Endothelial cell of umbilical vein (primary cell): ENCODE results near the gene RRAS. TPM values are rescaled to one million over a fixed set of nuclear protein-coding genes. Genes with fewer than 3 reads are reported as not detected.

Source experiments
- BruUV-seq: library from RNA; stranded (reverse); fragments of 400-500 nt; replicated peaks from 2 replicates; lab custom pipeline; 2021; lab: Mats Ljungman, UMichigan
- CTCF ChIA-PET: fragments of 300-600, 350-600 bp; sonication (Branson Sonifier 250); formaldehyde crosslinking; loops from one replicate; lab custom pipeline; 2021; ENCODE audit warnings: antibody characterized with exemption, inconsistent platforms; lab: Charles Lee
- POLR2A ChIA-PET: fragments of 300-600, 350-600 bp; sonication (Branson Sonifier 250); formaldehyde crosslinking; loops from one replicate; lab custom pipeline; 2021; ENCODE audit warnings: antibody characterized with exemption, inconsistent platforms; lab: Charles Lee
- DNase-seq: peaks from one replicate; pipeline ENCODE4 v3.0.0-alpha.2; 2011; ENCODE audit warnings: low read depth, low spot score
- FAIRE-seq: peaks from 2 replicates; lab custom pipeline; 2011; peaks lifted over from hg19 to GRCh38; lab: Jason Lieb, UNC
- H2AFZ ChIP-seq: 2 replicates; pipeline ENCODE4 v1.6.0; 2012; ENCODE audit warnings: low read depth, low read length, control low read depth, inconsistent platforms
- H3K27ac ChIP-seq: 2 replicates; pipeline ENCODE4 v1.5.1; 2011; ENCODE audit warnings: low read depth, mild to moderate bottlenecking, control low read depth, low read length, moderate library complexity; ENCODE audit not compliant: insufficient read depth
- H3K27me3 ChIP-seq, 2 experiments: 2 replicates each; pipeline versions ENCODE4 v1.6.0 to v1.6.1; 2011; ENCODE audit warnings: low read length in 2 of 2, mixed read lengths in 1 of 2; ENCODE audit not compliant: control insufficient read depth in 2 of 2, insufficient read depth in 2 of 2
- H3K36me3 ChIP-seq, 2 experiments: 2 replicates in 1 of 2; 3 replicates in 1 of 2; pipeline ENCODE4 v1.5.1; 2011; ENCODE audit warnings: low read length in 2 of 2, mild to moderate bottlenecking in 1 of 2, moderate library complexity in 1 of 2; ENCODE audit not compliant: control insufficient read depth in 2 of 2, insufficient read depth in 2 of 2; ENCODE audit errors: extremely low read depth in 1 of 2
- H3K4me1 ChIP-seq: 3 replicates; pipeline ENCODE4 v1.5.1; 2011; ENCODE audit warnings: mild to moderate bottlenecking, low read length; ENCODE audit not compliant: control insufficient read depth, insufficient read depth; ENCODE audit errors: extremely low read depth
- H3K4me2 ChIP-seq: 2 replicates; pipeline ENCODE4 v1.6.1; 2011; ENCODE audit warnings: low read length, control low read depth, mixed read lengths; ENCODE audit not compliant: insufficient read depth
- H3K4me3 ChIP-seq, 3 experiments: fragments of 200-600 bp in 1 of 3; sonication (generic), shearing (Covaris generic) in 1 of 3; replicated peaks in 1 of 3; 2 replicates each; pipeline ENCODE4 v1.5.1; 2011 to 2016; ENCODE audit warnings: control low read depth in 3 of 3, low read length in 3 of 3, mild to moderate bottlenecking in 2 of 3, inconsistent platforms in 1 of 3, low read depth in 1 of 3, moderate library complexity in 1 of 3; ENCODE audit not compliant: insufficient read depth in 1 of 3
- H3K79me2 ChIP-seq: 2 replicates; pipeline ENCODE4 v1.6.0; 2012; ENCODE audit warnings: low read length, inconsistent platforms; ENCODE audit not compliant: control insufficient read depth, insufficient read depth
- H3K9ac ChIP-seq: replicated peaks from 2 replicates; pipeline ENCODE3; 2011; ENCODE audit warnings: low read length, control low read depth; ENCODE audit not compliant: insufficient read depth; ENCODE audit errors: extremely low read depth
- H3K9me1 ChIP-seq: replicated peaks from 3 replicates; pipeline ENCODE4 v1.6.0; 2011; ENCODE audit warnings: mild to moderate bottlenecking, low read length; ENCODE audit not compliant: control insufficient read depth, insufficient read depth; ENCODE audit errors: extremely low read depth
- H3K9me3 ChIP-seq: replicated peaks from 2 replicates; pipeline ENCODE4 v1.5.1; 2012; ENCODE audit warnings: low read length, inconsistent platforms; ENCODE audit not compliant: control insufficient read depth, insufficient read depth
- H4K20me1 ChIP-seq: replicated peaks from 2 replicates; pipeline ENCODE3; 2011; ENCODE audit warnings: mild to moderate bottlenecking, low read length; ENCODE audit not compliant: control insufficient read depth, insufficient read depth; ENCODE audit errors: extremely low read depth
- CTCF ChIP-seq, 2 donors: IDR thresholded peaks; 1 replicate in 1 of 2; 2 replicates in 1 of 2; pipeline ENCODE4 v1.5.1; 2011; ENCODE audit warnings: low read length in 2 of 2, mild to moderate bottlenecking in 2 of 2, moderate library complexity in 2 of 2, control low read depth in 1 of 2, inconsistent platforms in 1 of 2, low read depth in 1 of 2; ENCODE audit not compliant: insufficient read depth in 1 of 2; ENCODE audit errors: extremely low read depth in 1 of 2
- JUN ChIP-seq: IDR thresholded peaks from 2 replicates; pipeline ENCODE4 v1.6.1; 2011; ENCODE audit warnings: borderline replicate concordance, low read depth; ENCODE audit not compliant: insufficient read length, insufficient read depth
- dilution Hi-C: fragments of 300-500 bp; cut with MboI; formaldehyde crosslinking; loops from one replicate; pipeline ENCODE4 v1.15.0; 2019; ENCODE audit warnings: low sequenced_read_pairs; ENCODE audit not compliant: extremely low pct_ligation_motif_present
- intact Hi-C: fragments of 100-400 bp; cut with micrococcal nuclease; formaldehyde crosslinking; loops from one replicate; pipeline ENCODE4 v1.10.0; 2022
- polyA plus RNA-seq, 4 experiments: library from polyadenylated mRNA; depleted of rRNA in 3 of 4; stranded (reverse) in 3 of 4; unstranded in 1 of 4; fragments of >200 nt; gene quantifications; 2 replicates each; pipeline versions ENCODE4 v1.2.1 to v1.2.3, GENCODE V29; 2011 to 2012; ENCODE audit warnings: missing spikeins in 1 of 4
- total RNA-seq: library from RNA; stranded (reverse); gene quantifications from 2 replicates; pipeline ENCODE4 v1.2.3, GENCODE V29; 2021
- TF ChIP-seq, protein P1 (sequence below): IDR thresholded peaks from 2 replicates; pipeline ENCODE4 v1.6.1; 2011; ENCODE audit not compliant: insufficient read depth, insufficient read length

Gene RRAS
- total and polyA plus RNA-seq, 2 donors (not counting 3 experiments of a cell fraction or from before 2014, with no cell fraction given) = 89.5 to 250 TPM

GRCh38 chr19:49665351-49666119, 25.6 kb upstream of the RRAS start, which contains the start of the genes BCL2L12 and IRF3:
BCL2L12 (plus strand) TSS chr19:49665933; CDS start chr19:49666693, 760 bp downstream.
IRF3 (minus strand) TSS chr19:49665857; CDS start chr19:49664838, 1,019 bp downstream.
- dilution Hi-C loops (no loop called here), intact Hi-C loops (loop anchor here (1.0 kb wide), 3 partner anchors 11 to 75 kb away; partner anchors contain the start of gene RRAS)
- peaks cover 0 to 23% of the 10 kb centered on the region in 2 experiments for H3K36me3 ChIP-seq
- H3K4me3 ChIP-seq = peak within 1 kb of the TSS; percentile 42 to 88 (median 67)
- FAIRE-seq (peak; percentile 98), DNase-seq (peak; percentile 97)
- ChIA-PET CTCF (interaction anchor here (1.0 to 2.2 kb wide), 4 partner anchors 11 to 163 kb away, joined by 3 to 15 read pairs (median 6); partner anchors contain the start of genes PRMT1 and SCAF1), POLR2A (interaction anchor here (0.6 to 2.1 kb wide), 4 partner anchors 10 to 95 kb away, joined by 3 to 14 read pairs (median 4); partner anchors contain the start of genes RRAS and SCAF1)
- no peak for TF ChIP-seq CTCF (IDR thresholded peaks at IDR 0.05; ENCODE audit: extremely low read depth in 1 of 2, insufficient read depth in 1 of 2, low read depth in 1 of 2, low read length in 2 of 2)
- TF ChIP-seq JUN = no peak
- TF ChIP-seq, protein P1, sequence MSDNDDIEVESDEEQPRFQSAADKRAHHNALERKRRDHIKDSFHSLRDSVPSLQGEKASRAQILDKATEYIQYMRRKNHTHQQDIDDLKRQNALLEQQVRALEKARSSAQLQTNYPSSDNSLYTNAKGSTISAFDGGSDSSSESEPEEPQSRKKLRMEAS = peak; percentile 6
- peak within 1 kb of the TSS; percentile 41 for H3K9ac ChIP-seq
- BruUV-seq = no TSS peak
- H2AFZ ChIP-seq = peak within 1 kb of the TSS; percentile 53
- no peaks in the 10 kb centered on the region for H3K9me3 ChIP-seq
- peaks cover 17% of the 10 kb centered on the region for H3K79me2 ChIP-seq
- H3K27ac ChIP-seq = peak within 1 kb of the TSS; percentile 35
- H3K4me2 ChIP-seq = peak within 1 kb of the TSS; percentile 88
- H3K27me3 ChIP-seq = no peaks in the 10 kb centered on the region
- peaks cover 8% of the 10 kb centered on the region for H3K4me1 ChIP-seq
- H3K9me1 ChIP-seq = no peaks in the 10 kb centered on the region
- H4K20me1 ChIP-seq = no peaks in the 10 kb centered on the region
